ENCODE measurements around the gene PPM1M.

The PPM1M gene

DNA sequence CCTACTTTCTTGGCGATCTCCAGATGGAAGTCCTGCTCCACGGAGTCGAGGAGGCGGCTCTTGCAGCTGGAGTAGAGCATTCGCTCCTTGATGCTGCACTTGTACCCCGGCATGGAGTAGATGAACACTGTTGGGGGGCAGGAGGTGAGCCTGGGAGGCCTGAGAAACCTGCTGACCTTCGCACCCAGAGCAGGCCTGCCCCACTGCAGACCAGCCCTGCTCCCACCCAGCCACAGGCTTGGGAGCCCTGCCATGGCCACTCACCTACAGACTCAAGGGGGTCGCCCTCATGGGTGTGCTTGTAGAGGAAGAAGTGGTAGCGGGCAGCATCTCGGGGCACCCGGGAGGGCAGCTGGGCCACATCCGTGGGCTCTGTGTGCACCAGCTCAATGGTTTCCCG lies 15.9 kb upstream of the PPM1M start:
- in situ Hi-C loops (cut with MboI; ENCODE audit: low sequenced_read_pairs) = loop anchor here (25.0 kb wide), 1 partner anchor 108 kb away; no protein-coding TSS in a partner anchor

DNA sequence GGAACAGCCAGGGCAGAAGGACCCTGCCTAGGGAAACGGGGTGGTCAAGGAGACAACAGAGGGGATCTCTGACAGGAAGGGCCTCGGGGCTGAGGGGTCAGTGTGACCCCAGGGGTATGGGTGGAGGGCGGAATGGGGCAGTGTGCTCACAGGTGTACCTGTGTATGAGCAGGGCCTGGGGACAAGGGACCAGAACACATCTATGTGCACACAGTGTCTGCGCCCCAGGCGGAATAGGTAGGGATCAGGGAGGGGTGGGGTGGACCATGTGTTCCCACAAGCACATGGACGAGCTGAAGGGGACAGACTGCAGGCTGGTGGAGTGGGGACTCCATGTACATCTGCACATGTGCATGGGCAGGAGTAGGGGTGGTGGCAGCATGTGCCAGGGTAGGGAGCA lies 15.1 kb upstream of the PPM1M start:
- in situ Hi-C loops (cut with MboI; ENCODE audit: low sequenced_read_pairs) = loop anchor here (25.0 kb wide), 1 partner anchor 107 kb away; no protein-coding TSS in a partner anchor

DNA sequence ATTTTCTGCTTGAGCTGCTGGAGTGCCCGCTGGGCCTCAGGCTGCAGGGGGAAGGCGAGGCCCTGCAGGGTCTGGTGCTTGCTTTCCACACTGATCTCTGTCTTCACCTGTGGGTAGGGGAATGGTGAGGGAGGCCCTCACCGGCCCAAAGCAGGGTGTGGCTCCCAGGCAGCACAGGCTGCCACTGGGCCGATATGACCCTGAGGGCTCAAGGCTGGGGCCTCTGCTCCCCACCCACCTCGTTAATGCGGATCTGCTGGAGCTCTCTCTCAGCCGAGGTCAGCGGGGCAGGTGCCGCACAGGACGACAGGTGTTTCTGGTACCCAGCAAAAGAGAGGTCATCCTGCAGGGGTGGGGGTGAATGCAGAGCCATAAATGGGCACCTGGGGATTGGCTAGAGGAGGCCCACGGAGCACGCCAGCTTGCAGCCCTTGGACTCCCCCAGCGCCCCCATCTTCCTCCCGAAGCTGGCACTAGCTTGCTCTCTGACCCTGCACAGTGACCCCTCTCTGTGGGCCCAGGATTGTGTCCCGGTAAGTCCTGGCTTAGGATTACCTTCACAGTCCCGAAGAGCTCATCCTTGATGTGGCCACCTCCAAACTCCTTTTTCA lies 14.6 kb upstream of the PPM1M start:
- in situ Hi-C loops (cut with MboI; ENCODE audit: low sequenced_read_pairs) = loop anchor here (25.0 kb wide), 1 partner anchor 106 kb away; no protein-coding TSS in a partner anchor

DNA sequence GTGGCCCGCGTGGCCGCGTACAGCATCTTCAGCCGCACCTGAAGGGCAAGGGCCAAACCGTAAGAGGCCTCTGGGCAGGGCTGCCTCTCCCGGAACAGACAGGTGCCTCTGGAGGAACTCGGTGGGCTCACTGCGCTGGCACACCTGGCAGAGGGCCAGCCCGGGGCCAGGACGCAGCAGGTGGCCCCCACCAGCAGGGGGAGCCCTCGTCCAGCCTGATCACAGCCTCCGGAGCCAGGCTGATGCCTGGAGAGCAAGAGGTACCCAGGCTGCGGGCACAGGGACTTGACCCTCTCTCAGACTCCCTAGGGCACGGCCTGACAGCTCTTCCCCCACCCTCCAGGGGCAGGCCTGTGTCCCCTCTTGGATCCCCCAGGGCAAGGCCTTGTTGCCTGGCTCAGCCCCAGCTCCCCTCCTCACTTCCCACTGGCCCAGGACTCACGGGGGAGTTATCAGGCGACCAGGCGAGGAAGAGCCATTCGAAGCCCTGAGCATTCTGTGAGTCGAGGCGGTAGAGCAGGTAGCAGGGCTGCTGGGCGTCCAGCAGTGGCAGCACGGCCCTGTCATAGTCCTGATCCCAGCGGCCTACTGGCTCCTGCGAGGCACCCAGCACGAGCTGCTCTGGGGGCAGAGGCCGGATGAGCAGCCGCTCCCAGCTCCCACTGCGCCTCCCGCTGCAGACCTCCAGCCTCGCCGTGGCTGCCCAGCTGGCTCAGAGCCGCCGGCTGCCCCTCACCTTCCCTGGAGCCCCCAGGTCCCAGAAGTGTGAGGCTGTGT lies 13.9 kb upstream of the PPM1M start:
- in situ Hi-C loops (cut with MboI; ENCODE audit: low sequenced_read_pairs) = loop anchor here (25.0 kb wide), 1 partner anchor 106 kb away; no protein-coding TSS in a partner anchor

DNA sequence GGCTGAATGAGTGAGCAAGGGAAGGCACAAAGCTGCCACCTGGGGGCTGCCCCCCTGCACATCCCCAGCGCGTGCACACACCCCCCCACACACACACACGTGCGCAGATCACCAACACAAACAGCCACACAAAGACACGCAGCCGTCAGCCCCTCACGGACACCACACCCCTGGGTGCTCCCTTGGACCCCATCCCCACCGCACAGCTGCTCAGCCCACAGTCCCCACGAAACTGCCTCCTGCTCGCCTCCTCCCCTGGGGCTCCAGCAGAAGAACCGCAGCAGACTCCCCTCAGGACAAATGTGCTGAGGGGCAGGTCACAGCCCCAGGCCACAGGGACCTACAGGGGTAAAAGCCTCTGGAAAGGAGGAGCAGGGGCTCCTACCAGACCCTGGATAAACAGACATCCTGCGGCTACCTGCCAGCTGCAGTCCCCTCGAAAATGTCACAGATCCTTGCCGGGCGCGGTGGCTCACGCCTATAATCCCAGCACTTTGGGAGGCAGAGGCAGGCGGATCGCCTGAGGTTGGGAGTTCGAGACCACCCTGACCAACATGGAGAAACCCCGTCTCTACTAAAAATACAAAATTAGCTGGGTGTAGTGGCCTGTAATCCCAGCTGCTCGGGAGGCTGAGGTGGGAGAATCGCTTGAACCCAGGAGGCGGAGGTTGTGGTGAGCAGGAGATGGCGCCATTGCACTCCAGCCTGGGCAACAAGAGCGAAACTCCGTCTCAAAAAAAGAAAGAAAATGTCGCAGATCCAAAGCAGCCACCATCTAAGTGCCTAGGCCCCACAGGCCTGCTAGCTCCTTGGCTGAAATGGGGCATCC lies 13.1 kb upstream of the PPM1M start:
- in situ Hi-C loops (cut with MboI; ENCODE audit: low sequenced_read_pairs) = loop anchor here (25.0 kb wide), 1 partner anchor 105 kb away; no protein-coding TSS in a partner anchor

DNA sequence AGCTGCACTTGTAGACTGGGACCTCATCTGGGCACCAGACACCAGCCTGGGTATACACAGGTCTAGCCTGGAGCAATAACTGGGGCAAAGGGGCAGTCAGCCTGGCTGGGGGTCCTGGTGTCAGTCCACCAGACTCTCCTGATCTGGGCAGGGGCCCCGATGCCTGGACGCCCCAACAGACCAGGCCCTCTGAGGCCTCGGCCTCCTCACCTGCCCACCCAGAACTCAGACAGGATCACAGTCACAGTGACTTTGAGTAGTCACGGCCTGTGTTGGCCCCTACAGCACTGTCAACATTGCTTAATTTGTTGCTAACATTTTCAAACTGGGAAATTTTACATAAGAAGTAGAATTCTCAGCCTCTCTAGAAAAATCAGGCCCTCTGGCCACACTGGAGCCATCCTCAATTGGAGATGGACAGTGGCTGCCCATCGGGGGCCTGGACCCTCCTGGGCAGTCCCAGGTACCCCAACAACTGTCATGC lies 12.4 kb upstream of the PPM1M start:
- in situ Hi-C loops (cut with MboI; ENCODE audit: low sequenced_read_pairs) = loop anchor here (25.0 kb wide), 1 partner anchor 104 kb away; no protein-coding TSS in a partner anchor

DNA sequence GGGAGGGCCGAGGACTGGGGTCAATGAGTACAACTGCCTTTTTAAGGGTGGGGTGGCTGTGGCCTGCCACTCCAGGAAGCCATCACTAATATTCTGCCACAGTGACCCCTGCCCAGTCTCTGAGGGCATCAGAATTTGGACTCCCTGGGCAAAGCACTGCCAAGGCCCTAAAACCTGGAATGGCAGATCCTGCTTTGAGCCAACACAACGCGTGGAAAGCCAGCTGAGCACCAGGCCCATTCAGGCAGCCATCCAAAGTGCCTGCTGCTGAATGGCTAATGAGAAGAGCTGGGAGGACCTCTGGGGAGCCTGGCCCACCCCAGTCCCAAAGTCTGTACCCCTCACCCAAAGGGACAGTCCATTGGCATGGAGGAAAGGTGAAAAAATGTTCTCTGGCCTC lies 11.6 kb upstream of the PPM1M start:
- in situ Hi-C loops (cut with MboI; ENCODE audit: low sequenced_read_pairs) = loop anchor here (25.0 kb wide), 1 partner anchor 103 kb away; no protein-coding TSS in a partner anchor

DNA sequence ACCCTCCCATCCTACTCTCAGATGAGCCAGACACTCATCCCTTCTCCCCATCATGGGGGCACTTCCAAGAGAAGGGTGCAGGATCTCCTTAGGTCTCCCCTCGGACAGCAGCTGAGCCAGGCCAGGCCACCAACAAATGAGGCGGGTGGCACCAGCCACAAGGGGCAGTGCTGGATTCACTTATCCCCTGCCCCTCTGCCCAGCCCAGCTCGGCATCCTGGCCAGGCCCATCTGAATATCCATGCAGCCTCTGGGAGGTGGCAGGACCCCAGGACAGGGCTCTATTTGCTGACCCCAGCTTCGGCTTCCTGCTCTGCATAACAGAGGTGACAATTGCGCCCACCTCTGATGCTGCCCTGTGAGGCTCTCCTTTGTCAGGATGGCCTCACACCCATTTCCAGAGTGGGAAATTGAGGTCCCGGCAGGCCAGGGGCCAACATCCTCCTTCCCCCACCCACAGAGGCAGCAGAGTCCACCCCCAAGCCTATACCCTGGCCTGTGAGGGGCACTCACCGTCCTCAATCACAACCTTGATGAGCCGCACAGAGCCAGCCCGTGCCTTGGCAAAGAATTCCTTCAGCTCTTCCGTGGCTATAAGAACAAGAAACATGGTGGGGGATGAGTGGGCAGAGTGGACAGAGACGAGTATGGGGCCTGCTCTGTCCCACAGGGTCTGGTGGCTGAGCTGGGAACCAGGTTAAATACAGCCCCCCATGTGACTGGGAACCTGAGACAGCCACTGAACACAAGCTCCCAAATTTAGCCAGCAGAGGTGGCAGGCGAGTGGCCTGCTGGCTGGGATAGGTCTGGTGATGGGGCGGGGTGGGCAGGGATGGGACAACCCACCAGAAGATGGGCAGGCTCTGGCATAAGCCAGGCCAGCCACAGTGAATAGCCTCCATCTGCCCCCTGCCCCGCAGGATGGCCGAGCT lies 10.8 kb upstream of the PPM1M start:
- in situ Hi-C loops (cut with MboI; ENCODE audit: low sequenced_read_pairs) = loop anchor here (25.0 kb wide), 1 partner anchor 103 kb away; no protein-coding TSS in a partner anchor

DNA sequence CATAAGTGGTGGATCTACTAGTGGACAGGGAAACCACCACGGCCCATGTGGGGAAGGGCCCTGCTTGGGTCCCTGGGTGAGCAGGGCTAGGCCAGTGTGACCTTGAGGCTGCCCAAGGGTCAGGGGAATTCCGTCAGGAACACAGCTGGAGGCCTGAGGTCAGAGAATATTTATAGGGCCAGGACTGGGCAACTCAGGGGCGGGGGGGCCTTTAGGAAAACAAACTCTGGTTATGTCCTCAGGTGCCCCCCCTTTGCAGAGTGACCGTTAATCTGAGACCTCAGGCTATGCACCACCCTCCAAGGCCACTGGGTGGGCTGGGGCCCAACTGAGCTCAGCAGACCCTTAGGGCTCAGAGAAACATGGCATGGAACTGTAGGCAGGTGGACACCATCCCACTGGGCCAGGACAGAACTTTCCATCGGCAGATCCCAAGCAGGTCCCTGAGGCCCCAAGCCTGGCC lies 9.1 kb upstream of the PPM1M start:
- in situ Hi-C loops (cut with MboI; ENCODE audit: low sequenced_read_pairs) = loop anchor here (25.0 kb wide), 1 partner anchor 101 kb away; no protein-coding TSS in a partner anchor

DNA sequence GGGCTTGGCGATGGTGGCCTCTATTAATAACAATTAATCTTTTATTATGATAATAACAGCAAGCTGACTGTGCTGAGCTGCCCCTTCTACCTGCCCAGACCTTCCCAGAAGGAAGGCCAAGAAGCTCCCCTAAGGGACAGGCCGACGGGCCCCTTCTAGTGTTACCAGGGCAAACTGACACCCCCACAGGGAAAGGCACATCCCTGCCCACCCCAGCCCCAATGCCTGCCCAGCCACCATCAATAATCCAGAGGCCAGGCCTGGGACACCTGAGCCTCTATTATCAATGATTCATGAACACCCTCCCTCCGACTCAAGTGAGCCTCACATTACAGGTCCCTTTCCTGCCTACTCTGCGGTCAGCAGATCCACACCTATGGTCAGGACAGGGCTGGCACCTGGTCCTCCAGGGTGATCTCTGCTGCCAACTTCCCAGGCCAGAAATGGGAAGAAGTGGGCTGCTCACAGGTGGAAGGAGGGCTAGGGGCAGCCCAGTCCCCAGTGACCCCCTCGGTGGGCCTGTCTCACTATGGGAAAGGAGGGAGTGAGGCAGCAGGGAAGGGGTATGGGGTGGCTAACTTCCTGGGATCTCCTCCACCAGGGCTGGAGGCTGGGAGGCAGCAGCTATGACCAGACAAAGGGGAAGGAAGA lies 8.4 kb upstream of the PPM1M start:
- in situ Hi-C loops (cut with MboI; ENCODE audit: low sequenced_read_pairs) = loop anchor here (25.0 kb wide), 1 partner anchor 100 kb away; no protein-coding TSS in a partner anchor

DNA sequence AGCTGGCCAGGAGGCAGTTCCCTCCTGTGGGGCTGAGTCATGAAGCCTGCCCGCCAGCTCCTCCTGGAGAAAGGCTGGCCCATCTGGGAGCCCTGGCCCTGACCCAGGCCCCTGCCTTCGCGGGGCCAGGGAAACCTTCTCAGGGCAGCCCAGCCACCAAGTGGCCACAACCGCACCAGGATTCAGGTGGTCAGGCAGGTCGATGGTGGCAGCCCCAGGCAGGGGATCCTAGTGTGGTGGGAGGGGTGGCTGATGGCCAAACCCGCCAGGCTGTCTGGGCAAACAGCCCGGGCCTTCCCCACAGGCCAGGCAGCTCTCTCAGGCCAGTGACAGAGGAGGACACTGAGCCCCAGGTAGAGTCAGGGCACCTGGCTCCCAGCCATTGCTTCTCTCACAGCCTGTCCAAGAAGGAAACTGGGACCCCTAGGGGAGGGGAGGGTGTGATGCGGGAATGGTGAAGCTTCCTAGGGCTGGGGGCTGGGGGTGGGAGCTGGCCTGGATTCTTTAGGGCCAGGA lies 7.8 kb upstream of the PPM1M start:
- in situ Hi-C loops (cut with MboI; ENCODE audit: low sequenced_read_pairs) = loop anchor here (25.0 kb wide), 1 partner anchor 100 kb away; no protein-coding TSS in a partner anchor

DNA sequence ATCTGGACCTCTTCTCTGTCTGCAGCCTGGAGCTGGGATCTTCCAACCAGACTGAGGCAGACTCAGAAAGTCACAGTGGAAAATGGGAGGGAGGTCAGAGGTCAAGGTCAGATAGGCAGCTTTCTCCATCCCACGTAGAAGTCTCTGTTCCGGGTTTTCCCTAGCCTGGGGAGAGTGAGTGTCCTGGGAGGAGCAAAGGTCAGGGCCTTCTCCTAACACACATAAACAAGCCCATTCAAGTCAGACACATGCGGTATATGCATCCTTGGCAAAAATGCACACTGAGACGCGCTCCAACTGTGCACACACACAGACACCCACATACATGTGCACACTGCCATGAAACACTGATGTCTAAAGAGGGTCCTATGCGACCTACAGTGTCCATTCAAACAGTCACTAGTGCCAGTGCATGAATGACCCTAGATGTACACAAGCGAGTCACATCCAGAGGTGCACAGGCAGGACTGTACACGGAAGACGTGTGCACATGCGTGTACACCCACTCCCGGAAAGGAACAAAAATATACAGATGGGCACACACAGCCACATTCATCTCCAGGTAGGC lies 7.3 kb upstream of the PPM1M start:
- in situ Hi-C loops (cut with MboI; ENCODE audit: low sequenced_read_pairs) = loop anchor here (25.0 kb wide), 1 partner anchor 99 kb away; no protein-coding TSS in a partner anchor

DNA sequence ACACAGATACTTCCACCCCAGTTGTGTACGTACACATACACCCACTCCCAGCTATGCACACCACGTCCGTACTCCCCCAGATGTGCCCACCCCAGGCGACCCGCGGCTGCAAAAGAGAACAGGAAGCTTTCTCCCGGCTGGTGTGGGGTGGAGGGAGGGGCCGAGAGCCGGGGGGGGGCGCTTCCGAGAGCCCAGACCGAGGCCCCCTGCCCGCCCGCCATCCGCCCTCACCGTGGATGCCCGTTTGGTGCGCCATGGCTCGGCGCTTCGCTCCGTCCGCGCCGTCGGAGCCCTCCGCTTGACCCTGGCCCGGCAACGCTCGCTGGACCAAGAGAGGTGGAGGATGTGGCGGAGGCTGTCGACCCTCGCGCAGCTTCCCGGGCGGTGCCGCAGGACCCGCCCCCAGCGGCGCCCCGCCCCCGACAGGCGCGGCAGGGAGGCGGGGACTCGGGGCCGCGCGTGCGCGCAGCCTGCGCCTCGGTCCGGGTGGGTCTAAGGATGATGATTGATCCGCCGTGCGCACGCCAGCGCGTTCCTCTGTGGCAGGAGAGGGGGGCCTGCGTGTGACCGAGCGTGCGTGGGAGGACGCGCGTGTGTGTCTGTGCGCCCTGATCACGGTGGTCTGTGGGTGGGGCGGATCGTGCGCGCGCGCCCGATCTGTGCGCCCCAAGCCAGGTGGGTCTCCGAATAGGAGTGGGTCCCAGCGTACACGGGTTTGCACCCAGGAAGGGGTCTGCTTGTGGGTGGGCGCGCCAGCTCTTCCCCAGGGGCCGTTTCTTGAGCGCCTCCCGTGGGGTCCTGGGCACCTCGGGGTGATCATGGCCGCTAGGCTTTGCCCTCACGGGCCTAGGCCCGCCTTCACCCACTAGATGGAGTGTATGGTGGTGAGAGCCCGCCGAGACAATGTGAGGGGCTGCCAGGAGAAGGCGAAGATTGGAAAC lies 6.5 kb upstream of the PPM1M start, which contains the start of gene TWF2:
Gene TWF2, minus strand, starts transcription at position 398 of the 941 bp plus-strand sequence. Its CDS starts 142 bp downstream, at position 256.
- in situ Hi-C loops (cut with MboI; ENCODE audit: low sequenced_read_pairs) = loop anchor here (25.0 kb wide), 1 partner anchor 98 kb away; no protein-coding TSS in a partner anchor

DNA sequence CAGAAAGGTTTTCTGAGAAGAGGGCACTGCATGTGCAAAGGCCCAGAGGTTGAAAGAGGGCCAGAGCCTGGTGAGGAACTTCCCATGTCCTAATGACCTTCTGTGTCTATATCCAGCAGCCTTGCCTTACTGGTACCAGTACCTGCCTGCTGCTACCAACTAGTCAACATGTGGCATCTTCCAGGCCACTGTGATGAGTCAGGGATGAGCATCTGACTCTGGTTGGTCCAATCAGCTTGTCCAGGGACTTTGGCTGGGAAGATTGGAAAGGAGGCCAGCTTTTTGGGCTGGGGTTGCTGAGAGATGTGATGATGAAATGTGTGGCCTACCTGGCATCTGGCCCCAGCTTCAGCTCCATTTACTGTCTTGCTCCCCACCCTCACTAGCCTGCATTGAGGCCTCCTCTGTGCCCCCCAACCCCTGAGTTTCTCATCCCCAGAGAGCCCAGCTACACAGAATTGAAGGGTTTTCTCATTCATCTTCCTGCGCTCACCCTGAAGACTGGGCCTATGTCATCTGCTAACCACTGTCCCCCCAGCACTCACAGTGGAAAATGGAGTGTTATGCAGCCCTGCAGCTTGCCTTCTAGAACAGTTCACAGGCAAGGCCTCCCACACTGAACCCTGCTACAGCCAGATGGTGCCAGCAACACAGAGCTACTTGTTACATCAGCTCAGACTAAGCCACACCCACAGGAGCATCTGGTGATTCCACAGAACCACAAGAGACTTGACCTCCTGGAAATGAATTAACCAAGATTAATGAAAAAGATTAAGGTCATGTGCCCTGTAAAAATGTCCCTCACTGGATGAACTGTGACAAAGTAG lies 5.3 kb upstream of the PPM1M start:
- in situ Hi-C loops (cut with MboI; ENCODE audit: low sequenced_read_pairs) = loop anchor here (25.0 kb wide), 1 partner anchor 97 kb away; no protein-coding TSS in a partner anchor

DNA sequence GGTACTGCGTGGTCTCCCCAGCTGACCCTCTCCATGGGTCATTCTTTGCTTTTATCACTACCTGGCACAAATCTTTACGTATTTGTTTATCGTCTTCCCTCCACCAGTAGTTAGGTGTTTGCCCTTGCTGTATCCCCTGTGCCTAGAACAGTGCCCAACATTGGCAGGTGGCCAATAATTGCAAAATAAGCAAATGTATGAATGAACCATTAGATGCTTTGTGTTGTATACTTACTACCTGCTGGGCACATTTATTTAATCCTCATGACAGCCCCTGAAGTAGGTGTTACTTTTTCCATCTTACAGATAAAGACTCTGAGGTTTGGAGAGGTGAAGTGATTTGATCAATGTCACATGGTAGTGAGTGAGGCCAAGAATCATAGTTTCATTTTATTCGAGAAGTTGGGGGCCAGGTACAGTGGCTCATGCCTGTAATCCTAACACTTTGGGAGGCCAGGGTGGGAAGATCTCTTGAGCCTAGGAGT lies 4.6 kb upstream of the PPM1M start:
- in situ Hi-C loops (cut with MboI; ENCODE audit: low sequenced_read_pairs) = loop anchor here (25.0 kb wide), 1 partner anchor 96 kb away; no protein-coding TSS in a partner anchor

DNA sequence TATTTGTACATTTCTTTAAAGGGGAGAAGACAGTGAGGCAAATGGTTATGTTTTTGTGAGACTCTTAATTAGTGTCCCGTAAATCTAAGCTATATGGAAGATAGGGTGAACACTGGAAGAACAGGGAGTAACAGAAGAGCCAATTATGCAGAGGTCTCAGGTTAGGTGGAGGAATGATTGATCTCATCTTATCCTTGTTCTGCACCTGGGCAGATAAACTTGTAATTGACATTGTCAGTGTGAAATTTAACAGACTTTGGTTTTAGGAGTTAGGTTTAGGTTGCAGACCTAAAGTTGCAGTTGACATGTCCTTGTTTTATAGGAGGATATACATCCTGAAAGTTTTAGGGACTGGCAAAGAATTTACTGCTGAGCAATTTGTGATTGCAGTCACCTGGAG lies 3.5 kb upstream of the PPM1M start:
- in situ Hi-C loops (cut with MboI; ENCODE audit: low sequenced_read_pairs) = loop anchor here (25.0 kb wide), 1 partner anchor 95 kb away; no protein-coding TSS in a partner anchor

Data from HL-60/S4 treated with retinoic acid at 250 ng/mL for 4 days and 3 days (cell line).